ENCODE data around the gene HSPB1. TPM values are rescaled to one million over a fixed set of nuclear protein-coding genes. Genes with fewer than 3 reads are reported as not detected.
A peak's percentile ranks its signal among the peaks of the same experiment; 100 is the strongest.

The HSPB1 gene
- total and polyA plus RNA-seq, 2 of the 13 experiments (the other 11 are each of a cell fraction or from before 2014, with no cell fraction given) = 21.0 to 38.6 TPM

DNA sequence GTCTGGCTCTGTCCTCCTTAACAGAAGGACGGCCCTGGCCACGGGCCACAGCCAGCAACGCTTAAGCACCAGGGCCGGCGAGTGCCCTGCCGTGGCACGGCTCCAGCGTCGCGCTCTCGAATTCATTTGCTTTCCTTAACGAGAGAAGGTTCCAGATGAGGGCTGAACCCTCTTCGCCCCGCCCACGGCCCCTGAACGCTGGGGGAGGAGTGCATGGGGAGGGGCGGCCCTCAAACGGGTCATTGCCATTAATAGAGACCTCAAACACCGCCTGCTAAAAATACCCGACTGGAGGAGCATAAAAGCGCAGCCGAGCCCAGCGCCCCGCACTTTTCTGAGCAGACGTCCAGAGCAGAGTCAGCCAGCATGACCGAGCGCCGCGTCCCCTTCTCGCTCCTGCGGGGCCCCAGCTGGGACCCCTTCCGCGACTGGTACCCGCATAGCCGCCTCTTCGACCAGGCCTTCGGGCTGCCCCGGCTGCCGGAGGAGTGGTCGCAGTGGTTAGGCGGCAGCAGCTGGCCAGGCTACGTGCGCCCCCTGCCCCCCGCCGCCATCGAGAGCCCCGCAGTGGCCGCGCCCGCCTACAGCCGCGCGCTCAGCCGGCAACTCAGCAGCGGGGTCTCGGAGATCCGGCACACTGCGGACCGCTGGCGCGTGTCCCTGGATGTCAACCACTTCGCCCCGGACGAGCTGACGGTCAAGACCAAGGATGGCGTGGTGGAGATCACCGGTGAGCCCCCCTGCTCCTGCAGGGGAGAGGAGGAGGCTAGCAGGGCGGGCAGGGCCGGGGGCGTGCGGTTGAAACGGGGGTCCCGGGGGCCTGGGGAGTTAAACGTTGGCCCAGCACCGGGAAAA is at the start of gene HSPB1 (continued):
- 0 out of 2 replicates have a peak, but pooled peaks have one; percentile 18 for TF ChIP-seq TFE3 (CRISPR knock-in tag; IDR thresholded peaks at IDR 0.05)
- TF ChIP-seq, protein P1, sequence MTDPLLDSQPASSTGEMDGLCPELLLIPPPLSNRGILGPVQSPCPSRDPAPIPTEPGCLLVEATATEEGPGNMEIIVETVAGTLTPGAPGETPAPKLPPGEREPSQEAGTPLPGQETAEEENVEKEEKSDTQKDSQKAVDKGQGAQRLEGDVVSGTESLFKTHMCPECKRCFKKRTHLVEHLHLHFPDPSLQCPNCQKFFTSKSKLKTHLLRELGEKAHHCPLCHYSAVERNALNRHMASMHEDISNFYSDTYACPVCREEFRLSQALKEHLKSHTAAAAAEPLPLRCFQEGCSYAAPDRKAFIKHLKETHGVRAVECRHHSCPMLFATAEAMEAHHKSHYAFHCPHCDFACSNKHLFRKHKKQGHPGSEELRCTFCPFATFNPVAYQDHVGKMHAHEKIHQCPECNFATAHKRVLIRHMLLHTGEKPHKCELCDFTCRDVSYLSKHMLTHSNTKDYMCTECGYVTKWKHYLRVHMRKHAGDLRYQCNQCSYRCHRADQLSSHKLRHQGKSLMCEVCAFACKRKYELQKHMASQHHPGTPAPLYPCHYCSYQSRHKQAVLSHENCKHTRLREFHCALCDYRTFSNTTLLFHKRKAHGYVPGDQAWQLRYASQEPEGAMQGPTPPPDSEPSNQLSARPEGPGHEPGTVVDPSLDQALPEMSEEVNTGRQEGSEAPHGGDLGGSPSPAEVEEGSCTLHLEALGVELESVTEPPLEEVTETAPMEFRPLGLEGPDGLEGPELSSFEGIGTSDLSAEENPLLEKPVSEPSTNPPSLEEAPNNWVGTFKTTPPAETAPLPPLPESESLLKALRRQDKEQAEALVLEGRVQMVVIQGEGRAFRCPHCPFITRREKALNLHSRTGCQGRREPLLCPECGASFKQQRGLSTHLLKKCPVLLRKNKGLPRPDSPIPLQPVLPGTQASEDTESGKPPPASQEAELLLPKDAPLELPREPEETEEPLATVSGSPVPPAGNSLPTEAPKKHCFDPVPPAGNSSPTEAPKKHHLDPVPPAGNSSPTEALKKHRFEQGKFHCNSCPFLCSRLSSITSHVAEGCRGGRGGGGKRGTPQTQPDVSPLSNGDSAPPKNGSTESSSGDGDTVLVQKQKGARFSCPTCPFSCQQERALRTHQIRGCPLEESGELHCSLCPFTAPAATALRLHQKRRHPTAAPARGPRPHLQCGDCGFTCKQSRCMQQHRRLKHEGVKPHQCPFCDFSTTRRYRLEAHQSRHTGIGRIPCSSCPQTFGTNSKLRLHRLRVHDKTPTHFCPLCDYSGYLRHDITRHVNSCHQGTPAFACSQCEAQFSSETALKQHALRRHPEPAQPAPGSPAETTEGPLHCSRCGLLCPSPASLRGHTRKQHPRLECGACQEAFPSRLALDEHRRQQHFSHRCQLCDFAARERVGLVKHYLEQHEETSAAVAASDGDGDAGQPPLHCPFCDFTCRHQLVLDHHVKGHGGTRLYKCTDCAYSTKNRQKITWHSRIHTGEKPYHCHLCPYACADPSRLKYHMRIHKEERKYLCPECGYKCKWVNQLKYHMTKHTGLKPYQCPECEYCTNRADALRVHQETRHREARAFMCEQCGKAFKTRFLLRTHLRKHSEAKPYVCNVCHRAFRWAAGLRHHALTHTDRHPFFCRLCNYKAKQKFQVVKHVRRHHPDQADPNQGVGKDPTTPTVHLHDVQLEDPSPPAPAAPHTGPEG (CRISPR knock-in tag; IDR thresholded peaks at IDR 0.05) = no peak
- 0 out of 2 replicates have a peak, but pooled peaks have one; percentile 31 for TF ChIP-seq ZSCAN9 (CRISPR knock-in tag; IDR thresholded peaks at IDR 0.05; ENCODE audit: borderline replicate concordance)
- TF ChIP-seq ZNF83 (CRISPR knock-in tag; IDR thresholded peaks at IDR 0.05; ENCODE audit: borderline replicate concordance) = 0 out of 2 replicates have a peak, but pooled peaks have one; percentile 64
- TF ChIP-seq AGO1 (IDR thresholded peaks at IDR 0.05; ENCODE audit: low read depth, low read length, poor library complexity, severe bottlenecking) = no peak
- TF ChIP-seq ZBTB10 (CRISPR knock-in tag; IDR thresholded peaks at IDR 0.05; ENCODE audit: borderline replicate concordance) = peak; percentile 20; the same call in 1 of the 2 replicates
- peak; percentile 55; the same call in 1 of the 2 replicates for TF ChIP-seq NFKBIZ (CRISPR knock-in tag; IDR thresholded peaks at IDR 0.05)
- TF ChIP-seq SPEN (CRISPR knock-in tag; IDR thresholded peaks at IDR 0.05; ENCODE audit: low read depth) = peak; percentile 59
- TF ChIP-seq ZNF343 (CRISPR knock-in tag; IDR thresholded peaks at IDR 0.05) = 0 out of 2 replicates have a peak, but pooled peaks have one; percentile 18
- TF ChIP-seq FOXO4 (CRISPR knock-in tag; conservative IDR thresholded peaks at IDR 0.05) = no peak
- 0 out of 2 replicates have a peak, but pooled peaks have one; percentile 34 for TF ChIP-seq IRF9 (CRISPR knock-in tag; IDR thresholded peaks at IDR 0.05; ENCODE audit: borderline replicate concordance)
- TF ChIP-seq HNRNPK (IDR thresholded peaks at IDR 0.05; ENCODE audit: low read depth, low read length, poor library complexity, severe bottlenecking) = no peak
- no peak for TF ChIP-seq ZBTB3 (CRISPR knock-in tag; IDR thresholded peaks at IDR 0.05; ENCODE audit: borderline replicate concordance, low read depth)
- no peak for TF ChIP-seq ZFX (CRISPR knock-in tag; IDR thresholded peaks at IDR 0.05; ENCODE audit: low read depth)

Data from HepG2 (cell line).